ENCODE data around the gene USP49.

USP49 gene

GRCh38 chr6:41932378-41932777, 37.2 kb upstream of the USP49 start:
- H3K27me3 ChIP-seq (ENCODE audit: insufficient read depth, low read length, poor library complexity), result no peaks in the 10 kb centered on the region
- no peak overlapping the region for H3K9ac ChIP-seq (ENCODE audit: low read depth, low read length)
- H3K4me2 ChIP-seq (ENCODE audit: insufficient read depth, low read length), result no peak overlapping the region
- H3K4me1 ChIP-seq (ENCODE audit: insufficient read depth, low read length), result peaks cover 36% of the 10 kb centered on the region
- TF ChIP-seq CTCF (IDR thresholded peaks at IDR 0.05; ENCODE audit: borderline replicate concordance, extremely low read depth, low read length, poor library complexity, severe bottlenecking), result no peak
- TF ChIP-seq EZH2 (IDR thresholded peaks at IDR 0.05; ENCODE audit: borderline replicate concordance, low read depth, low read length, severe bottlenecking), result no peak
- H3K27ac ChIP-seq (ENCODE audit: low read length), result peak overlapping the region; percentile 100
- no peak overlapping the region for H2AFZ ChIP-seq (ENCODE audit: low read depth, low read length)
- no peak overlapping the region for H3K4me3 ChIP-seq (ENCODE audit: low read depth in 1 of 2, low read length in 2 of 2)
- peaks cover 62% of the 10 kb centered on the region for H3K79me2 ChIP-seq (ENCODE audit: insufficient read depth, low read length)
- peaks cover 96% of the 10 kb centered on the region for H3K36me3 ChIP-seq (ENCODE audit: insufficient read depth, low read length)
- no peaks in the 10 kb centered on the region for H3K9me3 ChIP-seq (ENCODE audit: insufficient read depth, low read length, severe bottlenecking)
- DNase-seq, result peak; percentile 29
- ATAC-seq (ENCODE audit: insufficient read depth, low read depth), result no peak
- peaks cover 33% of the 10 kb centered on the region for H4K20me1 ChIP-seq (ENCODE audit: insufficient read depth, low read length)

- Histone ChIP-seq H4K20me1 (ENCODE audit: insufficient read depth, low read length) (peaks cover 39% of the 10 kb centered on the region), H3K36me3 (ENCODE audit: insufficient read depth, low read length) (peaks cover 96% of the 10 kb centered on the region), H3K27ac (ENCODE audit: low read length) (peak overlapping the region; percentile 100), H3K9ac (ENCODE audit: low read depth, low read length) (no peak overlapping the region), H3K79me2 (ENCODE audit: insufficient read depth, low read length) (peaks cover 62% of the 10 kb centered on the region), H3K9me3 (ENCODE audit: insufficient read depth, low read length, severe bottlenecking) (no peaks in the 10 kb centered on the region), H2AFZ (ENCODE audit: low read depth, low read length) (no peak overlapping the region), H3K27me3 (ENCODE audit: insufficient read depth, low read length, poor library complexity) (no peaks in the 10 kb centered on the region), H3K4me1 (ENCODE audit: insufficient read depth, low read length) (peaks cover 34% of the 10 kb centered on the region), H3K4me3 (ENCODE audit: low read depth in 1 of 2, low read length in 2 of 2) (no peak overlapping the region), H3K4me2 (ENCODE audit: insufficient read depth, low read length) (no peak overlapping the region)
- DNase-seq, result no peak
- TF ChIP-seq CTCF (IDR thresholded peaks at IDR 0.05; ENCODE audit: borderline replicate concordance, extremely low read depth, low read length, poor library complexity, severe bottlenecking) (no peak), EZH2 (IDR thresholded peaks at IDR 0.05; ENCODE audit: borderline replicate concordance, low read depth, low read length, severe bottlenecking) (no peak)
- no peak for ATAC-seq (ENCODE audit: insufficient read depth, low read depth)
Measured at GRCh38 chr6:41931792-41932191, 36.6 kb upstream of the USP49 start.

- H3K9me3 ChIP-seq (ENCODE audit: insufficient read depth, low read length, severe bottlenecking), result no peaks in the 10 kb centered on the region
- no peak overlapping the region for H3K4me3 ChIP-seq (ENCODE audit: low read depth in 1 of 2, low read length in 2 of 2)
- H3K27me3 ChIP-seq (ENCODE audit: insufficient read depth, low read length, poor library complexity), result no peaks in the 10 kb centered on the region
- ATAC-seq (ENCODE audit: insufficient read depth, low read depth), result no peak
- H3K36me3 ChIP-seq (ENCODE audit: insufficient read depth, low read length), result peaks cover 90% of the 10 kb centered on the region
- TF ChIP-seq CTCF (IDR thresholded peaks at IDR 0.05; ENCODE audit: borderline replicate concordance, extremely low read depth, low read length, poor library complexity, severe bottlenecking), result no peak
- no peak for TF ChIP-seq EZH2 (IDR thresholded peaks at IDR 0.05; ENCODE audit: borderline replicate concordance, low read depth, low read length, severe bottlenecking)
- H3K9ac ChIP-seq (ENCODE audit: low read depth, low read length), result no peak overlapping the region
- DNase-seq, result no peak
- peaks cover 40% of the 10 kb centered on the region for H4K20me1 ChIP-seq (ENCODE audit: insufficient read depth, low read length)
- peaks cover 23% of the 10 kb centered on the region for H3K4me1 ChIP-seq (ENCODE audit: insufficient read depth, low read length)
- peaks cover 61% of the 10 kb centered on the region for H3K79me2 ChIP-seq (ENCODE audit: insufficient read depth, low read length)
- peak overlapping the region; percentile 45 for H3K27ac ChIP-seq (ENCODE audit: low read length)
- no peak overlapping the region for H2AFZ ChIP-seq (ENCODE audit: low read depth, low read length)
- no peak overlapping the region for H3K4me2 ChIP-seq (ENCODE audit: insufficient read depth, low read length)
Measured at GRCh38 chr6:41929924-41930323, 34.7 kb upstream of the USP49 start.

GRCh38 chr6:41927253-41927652, 32.1 kb upstream of the USP49 start:
- H3K36me3 ChIP-seq (ENCODE audit: insufficient read depth, low read length), result peaks cover 86% of the 10 kb centered on the region
- H3K4me1 ChIP-seq (ENCODE audit: insufficient read depth, low read length), result peaks cover 40% of the 10 kb centered on the region
- H3K9ac ChIP-seq (ENCODE audit: low read depth, low read length), result no peak overlapping the region
- peaks cover 75% of the 10 kb centered on the region for H3K79me2 ChIP-seq (ENCODE audit: insufficient read depth, low read length)
- DNase-seq (no peak), ATAC-seq (ENCODE audit: insufficient read depth, low read depth) (no peak)
- TF ChIP-seq CTCF (IDR thresholded peaks at IDR 0.05; ENCODE audit: borderline replicate concordance, extremely low read depth, low read length, poor library complexity, severe bottlenecking) (no peak), EZH2 (IDR thresholded peaks at IDR 0.05; ENCODE audit: borderline replicate concordance, low read depth, low read length, severe bottlenecking) (no peak)
- H3K4me2 ChIP-seq (ENCODE audit: insufficient read depth, low read length), result peak overlapping the region; percentile 23; the same call in 1 of the 2 replicates
- H2AFZ ChIP-seq (ENCODE audit: low read depth, low read length), result no peak overlapping the region
- H4K20me1 ChIP-seq (ENCODE audit: insufficient read depth, low read length), result peaks cover 56% of the 10 kb centered on the region
- H3K27me3 ChIP-seq (ENCODE audit: insufficient read depth, low read length, poor library complexity), result no peaks in the 10 kb centered on the region
- no peaks in the 10 kb centered on the region for H3K9me3 ChIP-seq (ENCODE audit: insufficient read depth, low read length, severe bottlenecking)
- H3K27ac ChIP-seq (ENCODE audit: low read length), result peak overlapping the region; percentile 47
- 0 out of 4 replicates have a peak overlapping the region, but pooled peaks of 1 of the 2 experiments have one; percentile 12 for H3K4me3 ChIP-seq (ENCODE audit: low read depth in 1 of 2, low read length in 2 of 2)

Measured in DND-41 (cell line).